Lower lobe of right lung (tissue), 2 donors: ENCODE data around the gene MFSD11. TPM values are rescaled to one million over a fixed set of nuclear protein-coding genes. Genes with fewer than 3 reads are reported as not detected.
A peak's percentile ranks its signal among the peaks of the same experiment; 100 is the strongest.
"Not testable (repeated sequence)": the region's sequence is repeated elsewhere in the genome, so short reads cannot be mapped to it uniquely, and the experiment has no call there.

Experiments used
- ATAC-seq, 2 donors: fragments of 200-7000 bp; cut with Tn5 transposase; one replicate each; pipeline ENCODE4 v1.9.1; 2020 to 2022; ENCODE audit warnings: mild to moderate bottlenecking in 2 of 2, moderate library complexity in 2 of 2
- DNase-seq: peaks from one replicate; pipeline ENCODE4 v3.0.0-alpha.2; 2020
- H3K27ac ChIP-seq: fragments of 200-600 bp; one replicate; pipeline ENCODE4 v1.8.0; 2022
- H3K27me3 ChIP-seq: fragments of 200-600 bp; one replicate; pipeline ENCODE4 v1.8.0; 2022; ENCODE audit warnings: low read depth
- H3K36me3 ChIP-seq: fragments of 200-600 bp; one replicate; pipeline ENCODE4 v1.8.0; 2022; ENCODE audit warnings: mild to moderate bottlenecking
- H3K4me1 ChIP-seq: fragments of 200-600 bp; one replicate; pipeline ENCODE4 v1.8.0; 2022
- H3K4me3 ChIP-seq: fragments of 200-600 bp; one replicate; pipeline ENCODE4 v1.8.0; 2022; ENCODE audit warnings: mild to moderate bottlenecking
- H3K9me3 ChIP-seq: fragments of 200-600 bp; one replicate; pipeline ENCODE4 v1.8.0; 2022
- CTCF ChIP-seq: fragments of 200-600 bp; IDR thresholded peaks from one replicate; pipeline ENCODE4 v1.8.0; 2022; ENCODE audit warnings: antibody characterized with exemption, mild to moderate bottlenecking
- intact Hi-C: fragments of 100-400 bp; cut with DNase I; formaldehyde crosslinking; loops from one replicate; pipeline ENCODE4 v1.11.0; 2022
- total RNA-seq: library from RNA; stranded (reverse); fragmentation: NEBNext Ultra II Directional; extraction: Animal tissue kit (Norgen Biotek cat#: 25700); gene quantifications from one replicate; pipeline ENCODE4 v1.2.1, GENCODE V29; 2021
- donor health status: DM: no; HTN: yes; CAD: no; lungs with severe emphysema.

Gene MFSD11
- total RNA-seq, 1 donor from 2014 or later = 32.2 TPM

DNA sequence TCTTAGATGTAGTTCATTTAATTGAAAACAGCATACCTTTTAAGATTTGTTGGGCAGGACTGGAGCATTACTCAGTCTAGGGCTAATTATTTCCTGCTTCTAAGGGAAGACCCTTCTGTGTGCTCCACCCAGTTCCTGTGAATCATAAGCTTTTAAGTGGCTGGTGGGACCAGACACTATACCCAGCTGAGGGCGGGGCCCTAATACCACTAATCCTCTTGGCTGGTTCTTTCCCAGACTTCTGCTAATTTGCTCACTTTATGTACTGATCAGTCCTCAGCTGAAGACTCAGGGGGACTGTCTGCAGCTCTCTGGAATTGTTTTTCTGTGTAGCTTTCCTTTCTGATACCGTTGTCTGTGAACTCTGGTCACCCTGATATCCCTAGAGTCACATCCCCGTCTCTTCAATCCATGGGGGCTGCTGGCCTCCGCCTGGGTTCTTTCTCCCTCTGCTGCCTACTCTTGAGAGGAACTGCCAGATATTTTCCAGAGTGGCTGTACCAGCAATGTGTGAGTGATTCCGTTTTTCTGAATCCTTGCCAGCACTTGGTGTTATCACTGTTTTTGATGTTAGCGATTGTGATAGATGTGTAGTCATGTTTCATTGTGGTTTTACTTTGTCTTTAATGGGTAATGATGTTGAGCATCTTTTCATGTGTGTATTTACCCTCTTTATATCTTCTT is 35.1 kb downstream of the MFSD11 start:
- no peak for DNase-seq
- Histone ChIP-seq H3K9me3 (peaks cover 3% of the 10 kb centered on the region), H3K4me1 (peaks cover 7% of the 10 kb centered on the region), H3K27ac (peak overlapping the region; percentile 19), H3K27me3 (no peaks in the 10 kb centered on the region), H3K36me3 (peaks cover 82% of the 10 kb centered on the region), H3K4me3 (no peak overlapping the region)
- ATAC-seq = peak; percentile 55 to 75
- TF ChIP-seq CTCF = no peak
- intact Hi-C loops = no loop called here

- ATAC-seq (no peak), DNase-seq (no peak)
- Histone ChIP-seq H3K27ac (no peak overlapping the region), H3K4me1 (peaks cover 7% of the 10 kb centered on the region), H3K36me3 (peaks cover 82% of the 10 kb centered on the region), H3K4me3 (no peak overlapping the region), H3K9me3 (no peaks in the 10 kb centered on the region), H3K27me3 (no peaks in the 10 kb centered on the region)
- no peak for TF ChIP-seq CTCF
- intact Hi-C loops = no loop called here
Observed at GRCh38 chr17:76775021-76775600, 37.2 kb downstream of the MFSD11 start.

DNA sequence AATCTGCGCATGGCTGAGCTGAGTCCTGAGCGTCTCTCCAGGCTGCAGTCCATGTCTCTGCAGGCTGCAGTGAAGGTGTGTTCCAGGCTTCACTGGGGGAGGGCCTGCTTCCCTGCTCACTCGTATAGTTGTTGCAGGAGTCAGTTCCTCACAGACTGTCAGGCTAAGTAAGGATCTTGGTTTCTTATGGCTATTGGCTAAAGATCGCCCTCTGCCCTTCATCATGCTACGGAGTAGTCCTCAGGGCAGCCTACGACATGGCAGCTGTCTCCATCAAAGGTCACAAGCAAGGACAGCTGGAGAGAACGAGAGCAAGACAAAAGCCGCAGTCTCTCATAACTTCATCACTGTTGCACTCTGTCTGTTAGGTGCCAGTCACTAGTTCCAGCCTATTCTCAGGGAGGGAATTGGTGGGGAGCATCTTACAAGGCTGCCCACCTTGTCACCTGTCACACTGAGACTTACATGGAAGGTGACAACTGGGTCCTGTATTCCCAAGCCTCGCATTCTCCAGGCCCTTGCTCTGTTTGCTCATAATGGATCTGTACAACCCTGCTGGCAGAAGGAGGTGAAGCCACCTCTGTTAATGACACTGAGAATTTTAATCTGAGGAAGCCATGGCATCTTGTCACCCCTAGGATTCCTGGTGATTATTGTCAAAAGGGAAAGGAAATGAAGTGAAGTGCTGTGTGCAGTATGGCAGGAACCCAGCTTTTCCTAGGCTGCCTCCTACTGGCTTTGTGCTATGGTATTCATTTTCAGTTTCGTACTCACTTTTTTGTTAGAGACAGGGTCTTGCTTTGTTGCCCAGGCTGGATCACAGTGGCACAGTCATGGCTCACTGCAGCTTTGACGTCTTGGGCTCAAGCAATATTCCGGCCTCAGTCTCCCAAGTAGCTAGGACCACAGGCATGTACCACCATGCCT is 43.4 kb downstream of the MFSD11 start:
- no peak overlapping the region for H3K27ac ChIP-seq
- no peaks in the 10 kb centered on the region for H3K9me3 ChIP-seq
- TF ChIP-seq CTCF = no peak
- H3K36me3 ChIP-seq = peaks cover 76% of the 10 kb centered on the region
- H3K4me1 ChIP-seq = no peaks in the 10 kb centered on the region
- intact Hi-C loops = no loop called here
- no peak overlapping the region for H3K4me3 ChIP-seq
- no peaks in the 10 kb centered on the region for H3K27me3 ChIP-seq
- DNase-seq = no peak
- no peak for ATAC-seq

- ATAC-seq = no peak
- Histone ChIP-seq H3K36me3 (peaks cover 60% of the 10 kb centered on the region), H3K4me1 (peaks cover 6% of the 10 kb centered on the region), H3K9me3 (no peaks in the 10 kb centered on the region), H3K27ac (no peak overlapping the region), H3K27me3 (no peaks in the 10 kb centered on the region), H3K4me3 (no peak overlapping the region)
- TF ChIP-seq CTCF = no peak
- intact Hi-C loops = no loop called here
- DNase-seq = no peak
Observed at GRCh38 chr17:76783146-76783545, 45.2 kb downstream of the MFSD11 start.

GRCh38 chr17:76784926-76785325 is 47.0 kb downstream of the MFSD11 start:
- Histone ChIP-seq H3K27me3 (no peaks in the 10 kb centered on the region), H3K9me3 (no peaks in the 10 kb centered on the region), H3K36me3 (peaks cover 42% of the 10 kb centered on the region), H3K27ac (no peak overlapping the region), H3K4me3 (no peak overlapping the region), H3K4me1 (peaks cover 6% of the 10 kb centered on the region)
- TF ChIP-seq CTCF = no peak
- intact Hi-C loops = no loop called here
- ATAC-seq (no peak), DNase-seq (no peak)

DNA sequence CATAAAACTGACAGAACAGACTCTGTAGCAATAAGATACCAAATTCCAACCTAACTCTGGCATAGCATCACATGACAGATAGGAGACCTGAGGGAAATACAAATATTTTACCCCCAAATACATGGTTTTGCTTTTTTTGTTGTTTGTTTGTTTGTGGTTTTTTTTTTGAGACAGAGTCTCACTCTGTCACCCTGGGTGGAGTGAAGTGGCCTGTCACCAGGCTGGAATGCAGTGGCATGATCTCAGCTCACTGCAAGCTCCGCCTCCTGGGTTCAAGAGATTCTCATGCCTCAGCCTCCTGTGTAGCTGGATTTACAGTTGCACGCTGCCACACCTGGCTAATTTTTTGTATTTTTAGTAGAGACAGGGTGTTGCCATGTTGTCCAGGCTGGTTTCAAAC is 49.9 kb downstream of the MFSD11 start:
- Histone ChIP-seq H3K4me1 (peaks cover 22% of the 10 kb centered on the region), H3K36me3 (peaks cover 25% of the 10 kb centered on the region)
- H3K9me3 ChIP-seq, H3K27ac ChIP-seq, H3K27me3 ChIP-seq, H3K4me3 ChIP-seq, intact Hi-C loops: not testable (repeated sequence)
- ATAC-seq = peak in 1 of 2 donors; percentile 71
- peak; percentile 63 for DNase-seq
